HL-60 (cell line): ENCODE data around the gene PCDHA3.
"Not testable (repeated sequence)": the region's sequence is repeated elsewhere in the genome, so short reads cannot be mapped to it uniquely, and the experiment has no call there.

Source experiments
- GABPA ChIP-seq: IDR thresholded peaks from 2 replicates; pipeline ENCODE4 v1.6.1; 2012; ENCODE audit warnings: low read depth
- TF ChIP-seq, protein P1 (sequence below): IDR thresholded peaks from one replicate; pipeline ENCODE4 v1.5.1; 2011; ENCODE audit warnings: low read length, control low read depth, inconsistent platforms; ENCODE audit not compliant: insufficient read depth
- TF ChIP-seq, protein P2 (sequence below): IDR thresholded peaks from 2 replicates; pipeline ENCODE4 v1.6.1; 2012; ENCODE audit warnings: low read depth; ENCODE audit not compliant: insufficient replicate concordance

DNA sequence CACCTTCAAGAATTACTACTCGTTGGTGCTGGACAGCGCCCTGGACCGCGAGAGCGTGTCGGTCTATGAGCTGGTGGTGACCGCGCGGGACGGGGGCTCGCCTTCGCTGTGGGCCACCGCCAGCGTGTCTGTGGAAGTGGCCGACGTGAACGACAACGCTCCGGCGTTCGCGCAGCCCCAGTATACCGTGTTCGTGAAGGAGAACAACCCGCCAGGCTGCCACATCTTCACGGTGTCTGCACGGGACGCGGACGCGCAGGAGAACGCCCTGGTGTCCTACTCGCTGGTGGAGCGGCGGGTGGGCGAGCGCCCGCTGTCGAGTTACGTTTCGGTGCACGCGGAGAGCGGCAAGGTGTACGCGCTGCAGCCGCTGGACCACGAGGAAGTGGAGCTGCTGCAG is 22.1 kb downstream of the PCDHA3 start:
- TF ChIP-seq, protein P1, sequence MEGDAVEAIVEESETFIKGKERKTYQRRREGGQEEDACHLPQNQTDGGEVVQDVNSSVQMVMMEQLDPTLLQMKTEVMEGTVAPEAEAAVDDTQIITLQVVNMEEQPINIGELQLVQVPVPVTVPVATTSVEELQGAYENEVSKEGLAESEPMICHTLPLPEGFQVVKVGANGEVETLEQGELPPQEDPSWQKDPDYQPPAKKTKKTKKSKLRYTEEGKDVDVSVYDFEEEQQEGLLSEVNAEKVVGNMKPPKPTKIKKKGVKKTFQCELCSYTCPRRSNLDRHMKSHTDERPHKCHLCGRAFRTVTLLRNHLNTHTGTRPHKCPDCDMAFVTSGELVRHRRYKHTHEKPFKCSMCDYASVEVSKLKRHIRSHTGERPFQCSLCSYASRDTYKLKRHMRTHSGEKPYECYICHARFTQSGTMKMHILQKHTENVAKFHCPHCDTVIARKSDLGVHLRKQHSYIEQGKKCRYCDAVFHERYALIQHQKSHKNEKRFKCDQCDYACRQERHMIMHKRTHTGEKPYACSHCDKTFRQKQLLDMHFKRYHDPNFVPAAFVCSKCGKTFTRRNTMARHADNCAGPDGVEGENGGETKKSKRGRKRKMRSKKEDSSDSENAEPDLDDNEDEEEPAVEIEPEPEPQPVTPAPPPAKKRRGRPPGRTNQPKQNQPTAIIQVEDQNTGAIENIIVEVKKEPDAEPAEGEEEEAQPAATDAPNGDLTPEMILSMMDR, result not testable (repeated sequence)
- TF ChIP-seq, protein P2, sequence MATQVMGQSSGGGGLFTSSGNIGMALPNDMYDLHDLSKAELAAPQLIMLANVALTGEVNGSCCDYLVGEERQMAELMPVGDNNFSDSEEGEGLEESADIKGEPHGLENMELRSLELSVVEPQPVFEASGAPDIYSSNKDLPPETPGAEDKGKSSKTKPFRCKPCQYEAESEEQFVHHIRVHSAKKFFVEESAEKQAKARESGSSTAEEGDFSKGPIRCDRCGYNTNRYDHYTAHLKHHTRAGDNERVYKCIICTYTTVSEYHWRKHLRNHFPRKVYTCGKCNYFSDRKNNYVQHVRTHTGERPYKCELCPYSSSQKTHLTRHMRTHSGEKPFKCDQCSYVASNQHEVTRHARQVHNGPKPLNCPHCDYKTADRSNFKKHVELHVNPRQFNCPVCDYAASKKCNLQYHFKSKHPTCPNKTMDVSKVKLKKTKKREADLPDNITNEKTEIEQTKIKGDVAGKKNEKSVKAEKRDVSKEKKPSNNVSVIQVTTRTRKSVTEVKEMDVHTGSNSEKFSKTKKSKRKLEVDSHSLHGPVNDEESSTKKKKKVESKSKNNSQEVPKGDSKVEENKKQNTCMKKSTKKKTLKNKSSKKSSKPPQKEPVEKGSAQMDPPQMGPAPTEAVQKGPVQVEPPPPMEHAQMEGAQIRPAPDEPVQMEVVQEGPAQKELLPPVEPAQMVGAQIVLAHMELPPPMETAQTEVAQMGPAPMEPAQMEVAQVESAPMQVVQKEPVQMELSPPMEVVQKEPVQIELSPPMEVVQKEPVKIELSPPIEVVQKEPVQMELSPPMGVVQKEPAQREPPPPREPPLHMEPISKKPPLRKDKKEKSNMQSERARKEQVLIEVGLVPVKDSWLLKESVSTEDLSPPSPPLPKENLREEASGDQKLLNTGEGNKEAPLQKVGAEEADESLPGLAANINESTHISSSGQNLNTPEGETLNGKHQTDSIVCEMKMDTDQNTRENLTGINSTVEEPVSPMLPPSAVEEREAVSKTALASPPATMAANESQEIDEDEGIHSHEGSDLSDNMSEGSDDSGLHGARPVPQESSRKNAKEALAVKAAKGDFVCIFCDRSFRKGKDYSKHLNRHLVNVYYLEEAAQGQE, result not testable (repeated sequence)
- not testable (repeated sequence) for TF ChIP-seq GABPA
